Nephron progenitor cell (in vitro differentiated cells): ENCODE results near the gene JMJD1C.
A peak's percentile ranks its signal among the peaks of the same experiment; 100 is the strongest.
"Not testable (repeated sequence)": the region's sequence is repeated elsewhere in the genome, so short reads cannot be mapped to it uniquely, and the experiment has no call there.

Experiments used
- DNase-seq: peaks from one replicate; pipeline ENCODE4 v3.0.0; 2021
- H3K27ac Mint-ChIP-seq: 2 replicates; pipeline ENCODE4 v1.8.0; 2021; ENCODE audit warnings: mild to moderate bottlenecking, moderate library complexity, mixed read lengths
- H3K27me3 Mint-ChIP-seq: 2 replicates; pipeline ENCODE4 v1.8.0; 2021; ENCODE audit warnings: mild to moderate bottlenecking, low read depth, mixed read lengths; ENCODE audit not compliant: poor library complexity
- H3K36me3 Mint-ChIP-seq: 2 replicates; pipeline ENCODE4 v1.8.0; 2021; ENCODE audit warnings: low read depth, mixed read lengths
- H3K4me1 Mint-ChIP-seq: 2 replicates; pipeline ENCODE4 v1.8.0; 2021; ENCODE audit warnings: mixed read lengths
- H3K4me3 Mint-ChIP-seq: 2 replicates; pipeline ENCODE4 v1.8.0; 2021; ENCODE audit warnings: mild to moderate bottlenecking, moderate library complexity, mixed read lengths
- H3K9me3 Mint-ChIP-seq: 2 replicates; pipeline ENCODE4 v1.8.0; 2021; ENCODE audit warnings: mild to moderate bottlenecking, moderate library complexity, mixed read lengths
- TF ChIP-seq, protein P1 (sequence below): fragments of 200-600 bp; sonication (generic); IDR thresholded peaks from 2 replicates; pipeline ENCODE4 v1.5.0; 2021; ENCODE audit warnings: antibody characterized with exemption

The JMJD1C gene

DNA sequence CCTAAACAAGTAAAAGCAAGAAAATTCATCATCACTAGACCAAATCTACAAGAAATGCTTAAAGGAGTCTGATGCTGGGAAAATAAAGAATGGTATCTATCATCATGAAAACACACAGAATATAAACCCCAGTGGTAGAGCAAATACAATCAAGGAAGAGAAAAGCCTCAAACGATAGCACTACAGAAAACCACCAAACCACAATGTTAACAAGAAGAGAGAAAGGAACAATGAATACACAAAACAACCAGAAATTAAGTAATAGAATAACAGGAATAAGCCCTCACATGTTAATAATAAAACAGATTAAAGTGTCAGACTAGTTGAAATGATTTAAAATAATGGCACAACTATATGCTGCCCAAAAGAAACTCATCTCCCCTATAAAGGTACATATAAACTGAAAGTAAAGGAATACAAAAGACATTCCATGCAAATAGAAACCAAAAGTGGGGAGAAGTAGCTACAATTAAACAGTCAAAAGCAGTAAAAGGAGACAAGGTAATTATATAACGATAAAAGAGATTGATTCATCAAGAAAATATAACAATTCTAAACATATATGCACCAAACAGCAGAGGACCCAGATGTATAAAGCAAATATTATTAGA lies 77.3 kb downstream of the JMJD1C start:
- no peak for DNase-seq
- Mint-ChIP-seq H3K9me3 (peaks cover 55% of the 10 kb centered on the region), H3K27ac (no peak overlapping the region), H3K4me1 (peaks cover 5% of the 10 kb centered on the region), H3K4me3 (no peak overlapping the region), H3K36me3 (peaks cover 71% of the 10 kb centered on the region), H3K27me3 (no peaks in the 10 kb centered on the region)
- TF ChIP-seq, protein P1, sequence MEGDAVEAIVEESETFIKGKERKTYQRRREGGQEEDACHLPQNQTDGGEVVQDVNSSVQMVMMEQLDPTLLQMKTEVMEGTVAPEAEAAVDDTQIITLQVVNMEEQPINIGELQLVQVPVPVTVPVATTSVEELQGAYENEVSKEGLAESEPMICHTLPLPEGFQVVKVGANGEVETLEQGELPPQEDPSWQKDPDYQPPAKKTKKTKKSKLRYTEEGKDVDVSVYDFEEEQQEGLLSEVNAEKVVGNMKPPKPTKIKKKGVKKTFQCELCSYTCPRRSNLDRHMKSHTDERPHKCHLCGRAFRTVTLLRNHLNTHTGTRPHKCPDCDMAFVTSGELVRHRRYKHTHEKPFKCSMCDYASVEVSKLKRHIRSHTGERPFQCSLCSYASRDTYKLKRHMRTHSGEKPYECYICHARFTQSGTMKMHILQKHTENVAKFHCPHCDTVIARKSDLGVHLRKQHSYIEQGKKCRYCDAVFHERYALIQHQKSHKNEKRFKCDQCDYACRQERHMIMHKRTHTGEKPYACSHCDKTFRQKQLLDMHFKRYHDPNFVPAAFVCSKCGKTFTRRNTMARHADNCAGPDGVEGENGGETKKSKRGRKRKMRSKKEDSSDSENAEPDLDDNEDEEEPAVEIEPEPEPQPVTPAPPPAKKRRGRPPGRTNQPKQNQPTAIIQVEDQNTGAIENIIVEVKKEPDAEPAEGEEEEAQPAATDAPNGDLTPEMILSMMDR = no peak

DNA sequence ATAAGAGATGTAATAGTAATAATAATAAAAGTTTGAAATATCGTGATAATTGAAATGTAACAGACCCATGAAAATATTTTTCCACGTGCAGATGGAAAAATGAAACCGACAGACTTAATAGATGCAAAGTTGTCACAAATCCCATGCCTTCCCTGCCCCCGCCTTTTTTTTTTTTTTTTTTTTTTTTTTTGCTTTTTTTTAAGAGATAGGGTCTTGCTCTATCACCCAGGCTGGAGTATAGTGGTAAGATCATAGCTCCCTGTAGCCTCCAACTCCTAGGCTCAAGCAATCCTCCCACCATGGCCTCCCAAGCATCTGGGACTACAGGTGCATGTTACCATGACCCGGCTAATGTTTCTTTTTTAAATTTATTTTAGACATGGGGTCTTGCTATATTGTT lies 80.5 kb downstream of the JMJD1C start:
- H3K27me3 Mint-ChIP-seq = no peaks in the 10 kb centered on the region
- no peak overlapping the region for H3K27ac Mint-ChIP-seq
- DNase-seq = no peak
- peaks cover 5% of the 10 kb centered on the region for H3K4me1 Mint-ChIP-seq
- TF ChIP-seq, protein P1 = no peak
- no peak overlapping the region for H3K4me3 Mint-ChIP-seq
- peaks cover 23% of the 10 kb centered on the region for H3K9me3 Mint-ChIP-seq
- peaks cover 52% of the 10 kb centered on the region for H3K36me3 Mint-ChIP-seq

DNA sequence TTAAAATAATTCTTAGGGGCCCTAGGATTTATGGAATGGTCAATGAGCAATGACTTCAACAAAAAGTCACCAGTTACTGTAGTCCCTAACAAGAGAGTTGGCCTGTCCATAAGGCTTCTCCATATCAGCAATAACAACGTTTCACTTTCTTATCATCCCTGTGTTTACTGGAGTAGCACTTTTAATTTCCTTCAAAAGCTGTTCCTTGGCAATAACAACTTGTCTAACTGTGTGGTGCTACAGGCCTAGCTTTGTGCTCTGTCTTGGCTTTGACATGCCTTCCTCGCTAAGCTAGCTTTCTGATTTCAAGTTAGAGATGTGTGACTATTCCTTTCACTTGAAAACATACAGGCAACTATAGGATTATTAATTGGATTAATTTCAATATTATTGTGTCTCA lies 81.1 kb downstream of the JMJD1C start:
- Mint-ChIP-seq H3K27me3 (no peaks in the 10 kb centered on the region), H3K27ac (peak overlapping the region; percentile 74), H3K9me3 (peaks cover 17% of the 10 kb centered on the region), H3K4me1 (peaks cover 5% of the 10 kb centered on the region), H3K36me3 (peaks cover 50% of the 10 kb centered on the region), H3K4me3 (no peak overlapping the region)
- DNase-seq = no peak
- TF ChIP-seq, protein P1 = no peak

DNA sequence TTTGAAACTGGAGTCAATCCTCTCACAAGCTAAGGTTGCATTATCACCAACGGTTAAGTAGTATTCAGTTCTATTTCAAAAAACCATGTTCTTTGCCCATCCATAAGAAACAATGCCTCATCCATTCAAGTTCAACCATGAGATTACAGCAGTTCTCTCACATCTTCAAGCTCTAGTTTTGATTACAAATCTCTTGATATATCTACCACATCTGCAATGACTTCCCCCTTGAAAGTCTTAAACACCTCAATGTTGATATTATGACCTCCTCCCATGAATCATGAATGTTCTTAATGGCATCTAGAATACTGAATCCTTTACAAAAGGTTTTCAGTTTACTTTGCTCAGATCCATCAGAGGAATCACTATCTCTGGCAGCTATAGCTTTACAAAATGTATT lies 81.8 kb downstream of the JMJD1C start:
- TF ChIP-seq, protein P1 = no peak
- no peak overlapping the region for H3K4me3 Mint-ChIP-seq
- DNase-seq = no peak
- H3K4me1 Mint-ChIP-seq = peaks cover 5% of the 10 kb centered on the region
- H3K36me3 Mint-ChIP-seq = peaks cover 51% of the 10 kb centered on the region
- peaks cover 12% of the 10 kb centered on the region for H3K9me3 Mint-ChIP-seq
- H3K27ac Mint-ChIP-seq = no peak overlapping the region
- H3K27me3 Mint-ChIP-seq = no peaks in the 10 kb centered on the region

DNA sequence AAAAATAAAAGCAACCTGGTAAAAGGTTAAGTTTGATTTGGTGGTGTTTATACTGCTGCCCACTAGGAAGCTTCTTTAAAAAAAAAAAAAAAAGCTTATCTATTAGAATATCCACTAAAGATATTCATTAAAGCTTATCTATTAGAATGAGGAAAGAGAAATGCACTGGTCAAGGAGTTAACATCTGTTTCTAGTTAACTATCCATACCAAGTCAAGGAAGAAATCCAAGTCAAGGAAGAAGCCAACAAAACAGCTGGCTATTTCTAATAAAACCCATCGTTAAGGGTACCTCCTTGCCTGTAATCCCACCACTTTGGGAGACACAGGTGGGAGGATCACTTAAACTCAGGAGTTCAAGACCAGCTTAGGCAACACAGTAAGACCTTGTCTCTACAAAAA lies 82.6 kb downstream of the JMJD1C start:
- peaks cover 5% of the 10 kb centered on the region for H3K4me1 Mint-ChIP-seq
- no peak overlapping the region for H3K4me3 Mint-ChIP-seq
- no peak overlapping the region for H3K27ac Mint-ChIP-seq

DNA sequence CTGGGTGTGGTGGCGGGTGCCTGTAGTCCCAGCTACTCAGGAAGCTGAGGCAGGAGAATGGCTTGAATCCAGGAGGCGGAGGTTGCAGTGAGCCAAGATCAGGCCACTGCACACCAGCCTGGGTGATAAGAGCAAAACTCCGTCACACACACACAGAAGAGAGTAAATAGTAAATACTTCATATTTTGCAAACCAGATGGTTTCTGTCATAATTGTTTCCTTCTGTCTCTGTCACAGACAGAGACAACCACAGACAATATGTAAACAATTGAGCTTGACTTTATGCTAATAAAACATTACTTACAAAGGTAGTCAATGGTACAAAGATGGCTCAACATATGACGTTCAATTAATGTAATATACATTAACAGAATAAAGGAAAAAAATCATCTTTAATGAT lies 83.7 kb downstream of the JMJD1C start:
- Mint-ChIP-seq H3K27me3 (no peaks in the 10 kb centered on the region), H3K36me3 (peaks cover 45% of the 10 kb centered on the region), H3K4me3 (no peak overlapping the region), H3K4me1 (peaks cover 4% of the 10 kb centered on the region), H3K9me3 (peaks cover 1% of the 10 kb centered on the region), H3K27ac (peak overlapping the region; percentile 71)
- no peak for DNase-seq
- TF ChIP-seq, protein P1 = no peak

More for the DNA sequence above, 82.6 kb downstream of the JMJD1C start:
- DNase-seq = no peak
- Mint-ChIP-seq H3K36me3 (peaks cover 48% of the 10 kb centered on the region), H3K9me3 (peaks cover 5% of the 10 kb centered on the region), H3K27me3 (no peaks in the 10 kb centered on the region)
- TF ChIP-seq, protein P1 = no peak

DNA sequence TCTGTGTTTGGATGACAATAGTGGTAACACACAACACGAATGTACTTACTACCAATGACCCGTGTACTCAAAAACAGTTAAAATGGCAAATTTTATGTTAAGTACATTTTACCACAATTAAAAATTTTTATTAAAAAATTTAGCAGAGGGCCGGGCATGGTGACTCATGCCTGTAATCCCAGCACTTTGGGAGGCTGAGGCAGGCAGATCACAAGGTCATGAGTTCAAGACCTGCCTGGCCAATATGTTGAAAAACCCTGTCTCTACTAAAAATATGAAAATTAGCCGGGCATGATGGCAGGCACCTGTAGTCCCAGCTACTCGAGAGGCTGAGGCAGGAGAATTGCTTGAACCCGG lies 88.5 kb downstream of the JMJD1C start:
- not testable (repeated sequence) for H3K4me3 Mint-ChIP-seq, H3K27me3 Mint-ChIP-seq, H3K9me3 Mint-ChIP-seq, DNase-seq, H3K4me1 Mint-ChIP-seq
- Mint-ChIP-seq H3K36me3 (peaks cover 52% of the 10 kb centered on the region), H3K27ac (peak overlapping the region; percentile 39)
